Measurements from ENCODE around the gene GRID2. TPM values are rescaled to one million over a fixed set of nuclear protein-coding genes. Genes with fewer than 3 reads are reported as not detected.

The GRID2 gene
- total RNA-seq, 1 experiment from 2014 or later = not detected

- Mint-ChIP-seq H3K9me3 (ENCODE audit: unreplicated experiment) (no peaks in the 10 kb centered on the region), H3K4me1 (ENCODE audit: low read depth, unreplicated experiment) (no peaks in the 10 kb centered on the region), H3K36me3 (ENCODE audit: insufficient read depth, unreplicated experiment) (no peaks in the 10 kb centered on the region), H3K4me3 (ENCODE audit: unreplicated experiment) (no peak overlapping the region), H3K27me3 (ENCODE audit: insufficient read depth, unreplicated experiment) (peaks cover 3% of the 10 kb centered on the region), H3K27ac (ENCODE audit: unreplicated experiment) (no peak overlapping the region)
- ChIA-PET POLR2A (no interaction called here), CTCF (no interaction called here)
- no peaks in the 10 kb centered on the region for H3K36me3 ChIP-seq (ENCODE audit: control insufficient read depth, insufficient read depth, low read length)
- no peak for TF ChIP-seq CTCF (IDR thresholded peaks at IDR 0.05; ENCODE audit: insufficient read depth in 1 of 2, low read depth in 1 of 2, low read length in 1 of 2, severe bottlenecking in 1 of 2, unreplicated experiment in 1 of 2)
- H3K27me3 ChIP-seq (replicated peaks; ENCODE audit: control insufficient read depth, insufficient read depth, low read length) = no peaks in the 10 kb centered on the region
- no peaks in the 10 kb centered on the region for H3K4me1 ChIP-seq
- no TSS peak for BruUV-seq (replicated peaks)
- H3K4me3 ChIP-seq (ENCODE audit: low read depth, low read length) = no peak overlapping the region
- no peaks in the 10 kb centered on the region for H3K9me3 ChIP-seq
- DNase-seq = no peak
- intact Hi-C loops (cut with micrococcal nuclease; ENCODE audit: unreplicated experiment) = no loop called here
These were observed 924.3 kb downstream of the GRID2 start for GRCh38 chr4:93228021-93228420.

- BruUV-seq (replicated peaks) = no TSS peak
- intact Hi-C loops (cut with micrococcal nuclease; ENCODE audit: unreplicated experiment) = no loop called here
- no peaks in the 10 kb centered on the region for H3K36me3 Mint-ChIP-seq (ENCODE audit: insufficient read depth, unreplicated experiment)
- H3K9me3 Mint-ChIP-seq (ENCODE audit: unreplicated experiment) = no peaks in the 10 kb centered on the region
- no peak overlapping the region for H3K4me3 Mint-ChIP-seq (ENCODE audit: unreplicated experiment)
- Histone ChIP-seq H3K9me3 (no peaks in the 10 kb centered on the region), H3K4me3 (ENCODE audit: low read depth, low read length) (no peak overlapping the region), H3K4me1 (no peaks in the 10 kb centered on the region), H3K27me3 (replicated peaks; ENCODE audit: control insufficient read depth, insufficient read depth, low read length) (no peaks in the 10 kb centered on the region), H3K36me3 (ENCODE audit: control insufficient read depth, insufficient read depth, low read length) (no peaks in the 10 kb centered on the region)
- H3K27ac Mint-ChIP-seq (ENCODE audit: unreplicated experiment) = no peak overlapping the region
- ChIA-PET POLR2A (no interaction called here), CTCF (no interaction called here)
- no peaks in the 10 kb centered on the region for H3K4me1 Mint-ChIP-seq (ENCODE audit: low read depth, unreplicated experiment)
- H3K27me3 Mint-ChIP-seq (ENCODE audit: insufficient read depth, unreplicated experiment) = peaks cover under 1% of the 10 kb centered on the region
- DNase-seq = no peak
- no peak for TF ChIP-seq CTCF (IDR thresholded peaks at IDR 0.05; ENCODE audit: insufficient read depth in 1 of 2, low read depth in 1 of 2, low read length in 1 of 2, severe bottlenecking in 1 of 2, unreplicated experiment in 1 of 2)
These were observed 929.1 kb downstream of the GRID2 start for GRCh38 chr4:93232883-93233282.

- H3K27me3 ChIP-seq (replicated peaks; ENCODE audit: control insufficient read depth, insufficient read depth, low read length) = no peaks in the 10 kb centered on the region
- ChIA-PET CTCF (no interaction called here), POLR2A (no interaction called here)
- no peak overlapping the region for H3K4me3 Mint-ChIP-seq (ENCODE audit: unreplicated experiment)
- H3K4me1 ChIP-seq = no peaks in the 10 kb centered on the region
- no peaks in the 10 kb centered on the region for H3K27me3 Mint-ChIP-seq (ENCODE audit: insufficient read depth, unreplicated experiment)
- no peak for DNase-seq
- intact Hi-C loops (cut with micrococcal nuclease; ENCODE audit: unreplicated experiment) = no loop called here
- H3K9me3 ChIP-seq = no peaks in the 10 kb centered on the region
- H3K36me3 Mint-ChIP-seq (ENCODE audit: insufficient read depth, unreplicated experiment) = no peaks in the 10 kb centered on the region
- H3K4me1 Mint-ChIP-seq (ENCODE audit: low read depth, unreplicated experiment) = no peaks in the 10 kb centered on the region
- TF ChIP-seq CTCF (IDR thresholded peaks at IDR 0.05; ENCODE audit: insufficient read depth in 1 of 2, low read depth in 1 of 2, low read length in 1 of 2, severe bottlenecking in 1 of 2, unreplicated experiment in 1 of 2) = no peak
- no peaks in the 10 kb centered on the region for H3K9me3 Mint-ChIP-seq (ENCODE audit: unreplicated experiment)
- no peak overlapping the region for H3K27ac Mint-ChIP-seq (ENCODE audit: unreplicated experiment)
- no peak overlapping the region for H3K4me3 ChIP-seq (ENCODE audit: low read depth, low read length)
- no peaks in the 10 kb centered on the region for H3K36me3 ChIP-seq (ENCODE audit: control insufficient read depth, insufficient read depth, low read length)
- BruUV-seq (replicated peaks) = no TSS peak
These were observed 933.8 kb downstream of the GRID2 start for GRCh38 chr4:93237521-93237920.
